NCI-H345 (cell line): ENCODE results near the gene OR51L1.

Experiments
- DNase-seq: peaks from one replicate; lab custom pipeline; 2025; lab: John Stamatoyannopoulos, UW

Gene OR51L1

GRCh38 chr11:5046754-5047330 is 52.2 kb downstream of the OR51L1 start:
- DNase-seq: no peak
